Measurements from ENCODE around the gene EBP. TPM values are rescaled to one million over a fixed set of nuclear protein-coding genes. Genes with fewer than 3 reads are reported as not detected.

Gene EBP
- total and polyA plus RNA-seq, 2 donors (not counting 1 experiment from before 2014, with no cell fraction given): 61.0 to 93.5 TPM

DNA sequence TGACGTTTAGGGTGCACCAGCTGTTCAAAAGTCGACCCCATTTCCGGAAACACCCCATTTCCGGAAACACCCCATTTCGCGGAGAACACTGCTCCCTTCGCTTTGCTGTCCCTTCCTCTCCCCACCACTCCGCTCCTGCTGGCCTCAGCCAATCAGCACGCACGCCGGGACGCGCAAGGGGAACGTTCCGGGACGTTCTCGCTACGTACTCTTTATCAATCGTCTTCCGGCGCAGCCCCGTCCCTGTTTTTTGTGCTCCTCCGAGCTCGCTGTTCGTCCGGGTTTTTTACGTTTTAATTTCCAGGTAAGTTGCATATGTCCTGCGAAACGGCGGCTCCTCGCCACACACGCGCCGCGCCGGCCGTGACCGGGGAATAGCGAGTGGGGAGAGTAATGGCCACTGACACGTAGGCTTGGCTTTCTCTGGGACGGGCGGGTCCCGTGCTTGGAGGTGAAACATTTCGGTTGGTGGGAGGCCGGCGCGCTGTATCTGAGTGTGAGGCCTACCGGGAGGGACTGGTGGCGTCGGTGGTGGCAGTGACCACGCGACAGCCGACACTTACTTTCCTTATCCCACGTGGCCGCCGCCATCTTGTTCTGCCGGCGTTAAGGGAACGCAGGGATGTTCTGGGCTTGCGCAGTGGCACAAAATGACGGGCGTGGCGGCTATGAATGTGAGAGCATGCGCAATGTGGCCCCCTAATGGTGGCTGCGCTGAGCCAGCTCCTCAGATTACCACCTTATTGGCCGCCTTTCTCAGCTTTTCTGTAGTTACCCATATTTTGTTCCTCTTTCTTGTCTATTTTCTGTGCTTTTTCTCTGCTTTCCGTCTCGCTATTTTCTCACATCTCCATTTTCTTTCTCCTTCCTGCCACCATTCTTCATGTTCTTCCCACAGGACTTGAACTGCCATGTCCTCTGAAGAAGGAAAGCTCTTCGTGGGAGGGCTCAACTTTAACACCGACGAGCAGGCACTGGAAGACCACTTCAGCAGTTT is 53.0 kb downstream of the EBP start, which contains the start of gene RBM3:
RBM3 (plus strand) TSS at position 215 of the 997 bp plus-strand sequence; CDS start at position 912, 697 bp downstream.
- Histone ChIP-seq H4K20me1 (ENCODE audit: control insufficient read depth, extremely low read depth, insufficient read depth, low read length) (no peaks in the 10 kb centered on the region), H3K9ac (ENCODE audit: insufficient read depth, low read length) (peak within 1 kb of the TSS; percentile 100), H3K4me3 (replicated peaks in 1 of 4; ENCODE audit: control extremely low read depth in 1 of 4, insufficient read depth in 1 of 4, low read depth in 3 of 4, low read length in 4 of 4) (peak within 1 kb of the TSS; percentile 72 to 97 (median 78)), H2AFZ (ENCODE audit: low read length) (peak within 1 kb of the TSS; percentile 54), H3K27me3 (ENCODE audit: control insufficient read depth, insufficient read depth, low read length) (no peaks in the 10 kb centered on the region), H3K79me2 (ENCODE audit: control insufficient read depth, insufficient read depth, low read length) (peaks cover 25% of the 10 kb centered on the region), H3K4me1 (ENCODE audit: control insufficient read depth, extremely low read depth, insufficient read depth, low read length) (peaks cover 2% of the 10 kb centered on the region), H3K36me3 (ENCODE audit: control insufficient read depth, insufficient read depth, low read length) (peaks cover 13% of the 10 kb centered on the region), H3K9me3 (ENCODE audit: control insufficient read depth, insufficient read depth, low read depth, low read length) (no peaks in the 10 kb centered on the region), H3K27ac (ENCODE audit: insufficient read depth, low read length) (peak within 1 kb of the TSS; percentile 99), H3K4me2 (ENCODE audit: extremely low read depth, insufficient read depth, low read length) (peak within 1 kb of the TSS; percentile 90)
- peak; percentile 91 to 95 for DNase-seq (ENCODE audit: low read depth in 2 of 2)
- TF ChIP-seq EZH2 (IDR thresholded peaks at IDR 0.05; ENCODE audit: low read length, missing control alignments): no peak
- TF ChIP-seq, protein P1, sequence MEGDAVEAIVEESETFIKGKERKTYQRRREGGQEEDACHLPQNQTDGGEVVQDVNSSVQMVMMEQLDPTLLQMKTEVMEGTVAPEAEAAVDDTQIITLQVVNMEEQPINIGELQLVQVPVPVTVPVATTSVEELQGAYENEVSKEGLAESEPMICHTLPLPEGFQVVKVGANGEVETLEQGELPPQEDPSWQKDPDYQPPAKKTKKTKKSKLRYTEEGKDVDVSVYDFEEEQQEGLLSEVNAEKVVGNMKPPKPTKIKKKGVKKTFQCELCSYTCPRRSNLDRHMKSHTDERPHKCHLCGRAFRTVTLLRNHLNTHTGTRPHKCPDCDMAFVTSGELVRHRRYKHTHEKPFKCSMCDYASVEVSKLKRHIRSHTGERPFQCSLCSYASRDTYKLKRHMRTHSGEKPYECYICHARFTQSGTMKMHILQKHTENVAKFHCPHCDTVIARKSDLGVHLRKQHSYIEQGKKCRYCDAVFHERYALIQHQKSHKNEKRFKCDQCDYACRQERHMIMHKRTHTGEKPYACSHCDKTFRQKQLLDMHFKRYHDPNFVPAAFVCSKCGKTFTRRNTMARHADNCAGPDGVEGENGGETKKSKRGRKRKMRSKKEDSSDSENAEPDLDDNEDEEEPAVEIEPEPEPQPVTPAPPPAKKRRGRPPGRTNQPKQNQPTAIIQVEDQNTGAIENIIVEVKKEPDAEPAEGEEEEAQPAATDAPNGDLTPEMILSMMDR (conservative IDR thresholded peaks at IDR 0.05 in 1 of 2, IDR thresholded peaks at IDR 0.05 in 1 of 2; ENCODE audit: low read depth in 1 of 2, low read length in 2 of 2): peak; percentile 28 to 41

- Histone ChIP-seq H3K36me3 (ENCODE audit: control insufficient read depth, insufficient read depth, low read length) (peaks cover 13% of the 10 kb centered on the region), H4K20me1 (ENCODE audit: control insufficient read depth, extremely low read depth, insufficient read depth, low read length) (no peaks in the 10 kb centered on the region), H3K4me1 (ENCODE audit: control insufficient read depth, extremely low read depth, insufficient read depth, low read length) (peaks cover 2% of the 10 kb centered on the region), H3K79me2 (ENCODE audit: control insufficient read depth, insufficient read depth, low read length) (peaks cover 25% of the 10 kb centered on the region), H3K27me3 (ENCODE audit: control insufficient read depth, insufficient read depth, low read length) (no peaks in the 10 kb centered on the region), H3K27ac (ENCODE audit: insufficient read depth, low read length) (peak overlapping the region; percentile 99), H3K4me3 (replicated peaks in 1 of 4; ENCODE audit: control extremely low read depth in 1 of 4, insufficient read depth in 1 of 4, low read depth in 3 of 4, low read length in 4 of 4) (peak overlapping the region; percentile 72 to 97 (median 78)), H3K9me3 (ENCODE audit: control insufficient read depth, insufficient read depth, low read depth, low read length) (no peaks in the 10 kb centered on the region), H2AFZ (ENCODE audit: low read length) (no peak overlapping the region), H3K9ac (ENCODE audit: insufficient read depth, low read length) (peak overlapping the region; percentile 100), H3K4me2 (ENCODE audit: extremely low read depth, insufficient read depth, low read length) (peak overlapping the region; percentile 90)
- TF ChIP-seq, protein P1 (conservative IDR thresholded peaks at IDR 0.05 in 1 of 2, IDR thresholded peaks at IDR 0.05 in 1 of 2; ENCODE audit: low read depth in 1 of 2, low read length in 2 of 2): no peak
- no peak for TF ChIP-seq EZH2 (IDR thresholded peaks at IDR 0.05; ENCODE audit: low read length, missing control alignments)
- DNase-seq (ENCODE audit: low read depth in 2 of 2): no peak
Observed at GRCh38 chrX:48575642-48576041, 54.0 kb downstream of the EBP start.

DNA sequence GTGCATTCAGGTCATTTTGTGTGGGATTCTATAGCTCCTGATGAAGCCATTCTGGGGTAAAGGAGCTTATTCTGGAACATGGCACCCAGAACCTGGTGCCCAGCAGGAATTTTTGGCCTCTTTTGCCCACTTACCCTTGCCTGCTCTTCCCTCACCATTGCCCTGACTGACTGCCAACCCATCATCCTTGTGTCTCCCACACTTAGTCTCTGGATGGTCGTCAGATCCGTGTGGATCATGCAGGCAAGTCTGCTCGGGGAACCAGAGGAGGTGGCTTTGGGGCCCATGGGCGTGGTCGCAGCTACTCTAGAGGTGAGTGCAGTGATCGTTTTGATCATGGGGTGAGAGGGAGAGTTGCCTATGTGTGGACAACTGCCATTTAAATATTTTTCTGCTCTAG is 54.5 kb downstream of the EBP start:
- peaks cover 2% of the 10 kb centered on the region for H3K4me1 ChIP-seq (ENCODE audit: control insufficient read depth, extremely low read depth, insufficient read depth, low read length)
- peak overlapping the region; percentile 90 for H3K4me2 ChIP-seq (ENCODE audit: extremely low read depth, insufficient read depth, low read length)
- H4K20me1 ChIP-seq (ENCODE audit: control insufficient read depth, extremely low read depth, insufficient read depth, low read length): no peaks in the 10 kb centered on the region
- H3K36me3 ChIP-seq (ENCODE audit: control insufficient read depth, insufficient read depth, low read length): peaks cover 13% of the 10 kb centered on the region
- H3K79me2 ChIP-seq (ENCODE audit: control insufficient read depth, insufficient read depth, low read length): peaks cover 25% of the 10 kb centered on the region
- DNase-seq (ENCODE audit: low read depth in 2 of 2): no peak
- H3K9ac ChIP-seq (ENCODE audit: insufficient read depth, low read length): no peak overlapping the region
- H3K27ac ChIP-seq (ENCODE audit: insufficient read depth, low read length): peak overlapping the region; percentile 99
- H3K9me3 ChIP-seq (ENCODE audit: control insufficient read depth, insufficient read depth, low read depth, low read length): no peaks in the 10 kb centered on the region
- peak overlapping the region; percentile 72 to 97 (median 78) for H3K4me3 ChIP-seq (replicated peaks in 1 of 4; ENCODE audit: control extremely low read depth in 1 of 4, insufficient read depth in 1 of 4, low read depth in 3 of 4, low read length in 4 of 4)
- no peaks in the 10 kb centered on the region for H3K27me3 ChIP-seq (ENCODE audit: control insufficient read depth, insufficient read depth, low read length)
- TF ChIP-seq, protein P1 (conservative IDR thresholded peaks at IDR 0.05 in 1 of 2, IDR thresholded peaks at IDR 0.05 in 1 of 2; ENCODE audit: low read depth in 1 of 2, low read length in 2 of 2): no peak
- TF ChIP-seq EZH2 (IDR thresholded peaks at IDR 0.05; ENCODE audit: low read length, missing control alignments): no peak
- no peak overlapping the region for H2AFZ ChIP-seq (ENCODE audit: low read length)

Measured in fibroblast of lung (primary cell).